Anterior cingulate cortex (tissue), 58 donors: ENCODE measurements around the gene LRRK1.

Experiments used
- DNase-seq, 58 donors: peaks; one replicate each; lab custom pipeline; 2025; lab: John Stamatoyannopoulos, UW

LRRK1 gene

DNA sequence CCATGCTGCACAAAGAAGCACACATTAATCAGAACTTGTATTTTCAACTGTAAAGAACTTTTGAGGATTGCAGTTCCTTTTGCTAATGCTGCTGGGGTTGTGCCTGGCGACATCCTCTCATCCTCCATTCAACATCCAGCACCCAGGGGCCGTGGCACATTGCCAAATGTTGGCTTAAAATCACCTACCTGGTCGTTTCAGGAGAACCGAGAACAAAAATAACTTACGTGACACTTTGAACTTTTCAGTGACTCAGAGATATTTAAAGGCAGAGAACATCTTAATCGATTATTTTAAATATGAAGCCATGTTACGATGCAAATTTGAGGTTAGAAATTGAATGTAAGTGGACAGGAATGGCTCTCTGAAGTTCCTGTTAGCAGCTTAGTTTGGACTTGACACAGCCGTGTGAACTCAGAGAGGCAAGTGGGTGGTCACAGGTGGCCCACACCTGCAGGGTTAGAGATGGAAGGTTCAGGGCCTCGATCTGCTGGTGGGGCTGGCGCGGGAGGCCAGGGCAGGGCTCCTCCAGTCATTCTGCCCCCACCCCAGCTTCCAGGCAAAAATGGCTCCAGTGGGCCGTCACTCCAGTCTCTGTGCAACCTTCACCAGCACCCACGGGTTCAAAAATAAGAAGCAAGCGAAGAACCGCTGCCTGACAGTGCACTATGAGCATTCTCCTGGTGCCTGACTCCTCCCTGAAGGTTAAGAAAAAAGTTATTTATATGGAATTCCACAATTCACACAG lies 12.2 kb downstream of the LRRK1 start:
- DNase-seq, result no peak

DNA sequence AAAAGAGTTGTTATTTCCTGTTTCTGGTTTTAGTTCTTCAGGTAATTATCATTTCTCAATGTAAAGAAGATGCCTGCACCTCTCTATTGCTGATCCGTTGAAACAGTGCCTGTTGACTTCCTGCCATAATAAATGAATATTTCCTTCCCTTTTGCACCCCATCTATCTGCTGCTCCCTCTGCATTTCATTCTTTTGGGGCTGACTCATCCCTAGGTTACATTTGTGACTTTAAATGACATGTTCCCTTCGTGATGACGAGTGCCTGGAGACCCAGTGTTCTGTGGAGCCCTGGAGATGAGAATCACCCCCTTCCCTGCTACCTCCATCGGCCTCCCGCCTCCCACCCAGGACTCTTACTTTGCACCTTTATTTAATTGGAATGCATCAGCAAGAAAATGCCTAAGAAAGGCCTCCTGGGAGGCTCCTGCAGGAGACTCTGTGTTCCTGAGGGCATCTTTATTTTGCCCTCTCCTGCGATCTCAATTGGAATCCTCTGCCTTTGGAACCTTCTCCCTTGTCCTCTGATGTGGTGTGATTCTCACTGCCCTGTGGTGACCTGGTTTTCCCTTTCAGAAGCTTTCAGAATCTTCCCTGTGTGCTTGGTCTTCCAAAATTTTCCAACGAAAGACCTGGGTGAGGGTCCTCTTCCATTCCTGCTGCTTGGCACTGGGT lies 13.7 kb downstream of the LRRK1 start:
- DNase-seq, result no peak

DNA sequence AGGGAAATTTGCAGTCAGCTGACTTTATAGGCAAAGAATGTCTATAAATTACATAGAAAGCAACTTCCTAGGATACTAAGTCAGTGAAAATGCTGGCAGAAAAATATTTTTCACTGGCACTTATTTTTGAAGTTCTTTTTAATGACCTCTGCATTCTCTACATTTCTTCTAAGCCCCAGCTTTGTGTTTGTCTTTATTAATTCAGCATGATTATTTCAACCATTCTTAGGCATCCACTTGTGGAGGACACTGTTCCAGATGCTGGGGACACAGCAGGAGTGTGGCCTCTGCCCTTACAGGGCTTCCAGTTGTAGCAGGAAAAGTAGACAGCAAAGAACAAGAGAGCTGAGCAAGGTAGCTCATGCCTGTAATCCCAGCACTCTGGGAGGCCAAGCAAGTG lies 15.0 kb downstream of the LRRK1 start:
- DNase-seq, result no peak

DNA sequence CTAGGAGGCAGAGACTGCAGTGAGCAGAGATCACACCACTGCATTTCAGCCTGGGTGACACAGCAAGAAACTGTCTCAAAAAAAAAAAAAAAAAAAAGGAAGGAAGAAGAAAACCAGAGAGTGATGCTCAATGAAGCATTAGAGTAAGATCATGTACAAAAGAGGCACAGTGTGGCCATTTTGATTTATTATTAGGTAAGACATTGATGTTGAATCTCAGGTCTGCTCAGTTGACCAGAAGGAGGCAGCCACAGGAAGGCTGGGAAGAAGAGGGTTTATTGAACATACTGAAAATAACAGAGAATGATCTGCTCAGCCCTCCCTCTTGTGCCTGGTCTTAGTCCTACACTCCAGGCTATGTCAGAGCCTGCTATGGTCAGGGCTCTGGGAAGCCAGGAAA lies 15.6 kb downstream of the LRRK1 start:
- no peak for DNase-seq

- no peak for DNase-seq
Measured at GRCh38 chr15:100937171-100937570, 18.0 kb downstream of the LRRK1 start.

GRCh38 chr15:100939791-100940190 lies 20.6 kb downstream of the LRRK1 start:
- no peak for DNase-seq

GRCh38 chr15:100940767-100941379 lies 21.7 kb downstream of the LRRK1 start:
- no peak for DNase-seq

DNA sequence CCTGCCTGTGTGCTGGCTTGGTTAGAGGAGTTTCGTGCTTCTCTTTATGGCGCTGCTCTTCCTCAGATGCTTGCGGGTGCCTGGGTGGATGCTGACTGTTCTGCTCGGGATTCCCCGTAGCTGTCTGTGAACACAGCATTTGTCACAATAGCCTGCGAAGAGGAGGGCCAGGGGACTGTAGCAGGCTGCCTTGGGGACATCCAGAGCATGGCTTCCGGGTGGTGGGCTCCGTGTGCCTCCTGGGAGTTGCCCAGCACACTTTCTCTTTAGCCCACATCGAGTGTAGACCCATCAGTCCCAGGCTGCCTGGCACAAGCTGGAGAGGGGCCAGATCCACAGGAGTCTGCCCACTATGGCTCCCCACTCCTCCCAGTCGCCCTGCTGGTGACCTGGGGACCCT lies 22.4 kb downstream of the LRRK1 start:
- no peak for DNase-seq

- no peak for DNase-seq
Measured at GRCh38 chr15:100942656-100943425, 23.7 kb downstream of the LRRK1 start.

DNA sequence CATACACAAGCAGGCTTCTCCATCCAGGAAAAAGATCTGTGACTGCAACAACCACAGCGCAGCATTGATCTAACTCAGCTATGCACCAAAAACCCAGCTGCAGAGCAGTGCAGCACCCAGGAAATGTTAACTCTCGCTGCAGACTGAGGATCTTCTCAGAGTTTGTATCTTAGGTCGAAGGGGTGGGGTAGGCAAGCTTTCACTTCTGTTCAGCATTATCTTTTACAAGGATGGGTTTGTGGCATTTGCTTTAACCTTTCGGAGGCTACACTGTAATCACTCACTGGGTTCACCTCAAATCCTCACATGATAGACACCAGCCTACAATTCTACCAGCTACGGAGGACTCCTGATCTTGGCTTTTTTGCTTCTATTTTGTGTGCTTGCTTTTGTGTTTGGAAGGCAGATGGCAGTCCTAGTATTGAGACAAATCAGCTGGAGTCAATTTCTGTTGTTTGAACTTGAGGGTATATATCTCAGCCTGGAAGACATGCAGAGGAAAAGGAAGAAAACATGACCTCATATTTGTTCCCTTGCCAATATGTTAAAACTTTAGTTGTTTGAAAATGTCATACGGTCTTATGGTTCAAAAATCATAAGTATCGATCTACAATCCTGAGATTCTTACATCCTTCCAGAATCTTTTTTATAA lies 25.2 kb downstream of the LRRK1 start:
- DNase-seq, result no peak

DNA sequence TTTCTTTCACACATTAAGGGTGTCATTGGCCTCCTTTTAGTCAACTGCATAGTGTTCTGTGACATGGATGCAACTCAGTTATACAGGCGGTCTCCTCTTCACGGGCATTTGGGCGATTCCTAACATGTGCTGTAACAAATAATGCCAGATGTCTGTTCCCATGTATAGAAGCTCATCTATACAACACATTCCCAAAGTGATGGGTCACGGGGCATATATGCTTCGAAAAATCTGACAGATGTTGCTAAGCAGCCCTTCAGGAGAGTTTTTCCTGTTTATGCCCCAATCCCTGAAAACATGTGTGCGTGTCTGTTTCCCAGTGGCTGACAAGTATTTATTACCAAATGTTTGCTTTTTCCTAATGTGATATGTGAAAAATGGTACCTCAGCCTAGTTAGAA lies 25.8 kb downstream of the LRRK1 start:
- DNase-seq, result no peak

- no peak for DNase-seq
Measured at GRCh38 chr15:100947760-100948429, 28.7 kb downstream of the LRRK1 start.

DNA sequence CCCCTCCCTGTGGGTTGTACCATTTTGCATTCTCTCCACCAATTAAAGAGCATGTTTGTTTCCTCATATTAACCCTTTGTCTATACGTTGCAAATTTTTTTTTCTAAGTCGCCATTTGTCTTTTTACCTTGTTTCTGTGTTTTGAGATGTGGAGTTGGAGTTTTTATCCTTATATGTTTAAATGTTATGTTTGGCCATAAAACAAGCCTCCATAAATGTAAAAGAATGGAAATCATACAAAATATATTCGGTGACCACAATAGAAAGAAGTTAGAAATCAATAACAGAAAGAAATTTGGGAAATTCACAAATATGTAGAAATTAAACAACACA lies 29.2 kb downstream of the LRRK1 start:
- no peak for DNase-seq

DNA sequence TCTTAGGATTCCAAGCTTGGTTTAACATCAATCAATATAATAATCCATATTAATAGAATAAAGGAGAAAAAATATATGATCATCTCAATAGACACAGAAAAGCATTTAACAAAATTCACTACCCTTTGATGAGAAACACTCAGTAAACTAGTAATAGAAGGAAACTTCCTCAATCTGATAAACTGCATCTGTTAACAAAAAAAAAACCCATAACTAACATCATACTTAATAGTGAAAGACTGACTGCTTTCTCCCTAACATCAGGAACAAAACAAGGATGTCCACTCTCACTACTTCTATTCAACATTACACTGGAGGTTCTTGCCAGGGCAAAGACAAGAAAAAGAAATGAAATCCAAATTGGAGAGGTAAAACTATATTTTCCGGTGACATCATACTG lies 30.5 kb downstream of the LRRK1 start:
- no peak for DNase-seq

- DNase-seq, result no peak
Measured at GRCh38 chr15:100951965-100952364, 32.8 kb downstream of the LRRK1 start.

- DNase-seq, result no peak
Measured at GRCh38 chr15:100952566-100952965, 33.4 kb downstream of the LRRK1 start.

DNA sequence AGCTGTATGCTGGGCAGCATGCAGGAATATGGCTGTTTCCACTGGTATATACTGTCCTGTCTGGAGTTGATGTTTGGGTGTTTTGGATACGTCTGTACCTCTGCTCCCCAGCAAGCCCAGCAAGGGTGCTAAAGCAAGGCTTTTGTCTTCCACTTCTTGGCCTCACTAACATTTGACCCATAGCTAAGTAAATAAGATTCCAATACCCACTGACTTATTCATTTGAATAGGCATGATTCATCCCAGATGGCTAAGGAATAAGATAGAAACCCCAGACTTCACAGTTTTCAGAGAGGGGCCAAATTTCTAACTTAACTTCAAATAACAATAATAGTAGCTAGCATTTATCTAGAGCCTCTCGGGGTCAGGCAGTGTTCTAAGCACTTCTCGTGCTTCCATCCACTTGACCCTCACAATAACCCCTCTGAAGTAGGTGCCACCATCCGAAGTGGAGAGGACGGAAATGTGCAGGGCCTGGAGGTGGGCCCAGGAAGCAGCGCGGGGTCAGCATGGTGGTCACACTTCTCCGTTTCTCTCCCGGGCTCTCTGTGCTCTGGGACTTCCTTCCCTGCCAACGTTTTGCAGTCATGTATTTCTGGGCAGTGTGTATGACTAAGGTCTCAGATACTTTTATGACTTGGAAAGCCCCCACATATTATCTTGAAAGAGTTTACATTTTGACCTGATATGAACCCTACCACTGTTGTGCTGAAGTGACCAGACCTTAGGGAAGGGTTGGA lies 39.3 kb downstream of the LRRK1 start:
- DNase-seq, result no peak

GRCh38 chr15:100959066-100960050 lies 40.2 kb downstream of the LRRK1 start:
- no peak for DNase-seq
